ENCODE results near the gene KASH5.
A peak's percentile ranks its signal among the peaks of the same experiment; 100 is the strongest.

DNA sequence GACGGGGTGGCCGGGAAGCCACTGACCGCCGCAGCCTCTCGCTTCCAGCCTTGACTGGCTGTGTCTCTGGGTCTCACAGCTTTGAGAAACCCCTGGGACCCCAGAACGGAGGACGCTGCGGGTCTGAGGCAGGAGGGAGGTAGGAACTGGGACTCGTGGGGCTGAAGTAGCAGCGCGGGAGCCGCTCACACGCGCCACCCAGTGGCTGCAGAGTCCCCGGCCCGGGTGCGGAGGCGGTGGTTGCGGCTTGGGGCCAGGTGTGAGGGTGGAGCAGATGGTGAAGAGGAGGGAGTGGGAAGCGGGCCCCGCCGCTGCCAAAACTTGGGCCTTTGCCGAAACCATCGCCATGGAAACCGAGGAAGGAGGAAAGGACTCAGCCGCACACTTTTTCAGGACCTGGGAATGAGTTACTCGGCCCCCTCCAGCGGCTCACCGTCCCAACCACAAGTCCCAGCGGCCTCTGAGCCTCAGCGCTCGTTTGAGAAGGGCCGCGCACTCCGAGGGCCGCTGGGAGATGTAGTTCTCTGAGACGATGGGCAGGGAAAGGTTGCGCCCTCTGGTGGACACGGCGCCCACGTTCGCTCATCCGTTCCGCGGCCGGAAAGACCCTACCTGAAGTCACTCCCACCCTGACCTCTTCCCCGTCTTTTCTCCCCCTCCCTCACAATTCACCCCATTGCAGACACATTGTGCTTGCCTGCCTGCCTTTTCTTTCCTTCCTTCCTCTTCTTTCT, 55.5 kb downstream of the KASH5 start:
- TF ChIP-seq, protein P1, sequence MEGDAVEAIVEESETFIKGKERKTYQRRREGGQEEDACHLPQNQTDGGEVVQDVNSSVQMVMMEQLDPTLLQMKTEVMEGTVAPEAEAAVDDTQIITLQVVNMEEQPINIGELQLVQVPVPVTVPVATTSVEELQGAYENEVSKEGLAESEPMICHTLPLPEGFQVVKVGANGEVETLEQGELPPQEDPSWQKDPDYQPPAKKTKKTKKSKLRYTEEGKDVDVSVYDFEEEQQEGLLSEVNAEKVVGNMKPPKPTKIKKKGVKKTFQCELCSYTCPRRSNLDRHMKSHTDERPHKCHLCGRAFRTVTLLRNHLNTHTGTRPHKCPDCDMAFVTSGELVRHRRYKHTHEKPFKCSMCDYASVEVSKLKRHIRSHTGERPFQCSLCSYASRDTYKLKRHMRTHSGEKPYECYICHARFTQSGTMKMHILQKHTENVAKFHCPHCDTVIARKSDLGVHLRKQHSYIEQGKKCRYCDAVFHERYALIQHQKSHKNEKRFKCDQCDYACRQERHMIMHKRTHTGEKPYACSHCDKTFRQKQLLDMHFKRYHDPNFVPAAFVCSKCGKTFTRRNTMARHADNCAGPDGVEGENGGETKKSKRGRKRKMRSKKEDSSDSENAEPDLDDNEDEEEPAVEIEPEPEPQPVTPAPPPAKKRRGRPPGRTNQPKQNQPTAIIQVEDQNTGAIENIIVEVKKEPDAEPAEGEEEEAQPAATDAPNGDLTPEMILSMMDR (conservative IDR thresholded peaks at IDR 0.05; ENCODE audit: low read depth, low read length), result peak; percentile 94
- no peak for TF ChIP-seq EZH2 (IDR thresholded peaks at IDR 0.05; ENCODE audit: borderline replicate concordance, low read depth, low read length, poor library complexity, severe bottlenecking)

All from A673 (cell line).